Measurements from ENCODE around the gene DCAF15. TPM values are rescaled to one million over a fixed set of nuclear protein-coding genes. Genes with fewer than 3 reads are reported as not detected.

The DCAF15 gene
- total RNA-seq, 2 donors from 2014 or later, result 7.0 to 20.4 TPM

DNA sequence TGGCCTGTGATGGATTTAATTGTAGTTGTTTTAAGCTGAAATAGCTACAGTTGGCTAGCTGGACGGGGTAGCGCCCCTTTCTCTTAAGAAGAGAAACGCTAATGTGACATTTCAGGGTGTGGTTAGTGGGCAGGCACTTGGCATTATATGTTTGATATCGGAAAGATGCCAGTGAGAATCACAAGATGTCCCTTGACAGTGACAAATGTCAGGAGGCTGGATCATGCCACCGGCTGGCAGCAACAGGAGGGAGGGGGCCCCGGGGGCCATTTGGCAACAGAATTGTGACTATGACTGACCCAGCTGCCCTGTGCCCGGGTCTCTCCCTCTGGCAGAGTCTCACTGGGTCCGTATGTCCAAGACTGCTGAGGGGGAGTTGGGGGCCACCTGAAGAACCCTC lies 4.7 kb downstream of the DCAF15 start:
- ATAC-seq, result no peak
- H3K9me3 ChIP-seq, result no peaks in the 10 kb centered on the region
- intact Hi-C loops (cut with DNase I), result no loop called here
- peaks cover 6 to 9% of the 10 kb centered on the region in 2 donors for H3K36me3 ChIP-seq (replicated peaks in 1 of 2; ENCODE audit: insufficient read depth in 1 of 2, low read depth in 2 of 2)
- H3K27ac ChIP-seq, result no peak overlapping the region
- H3K4me3 ChIP-seq, result no peak overlapping the region
- no peaks in the 10 kb centered on the region for H3K27me3 ChIP-seq
- DNase-seq, result no peak
- TF ChIP-seq, protein P1, sequence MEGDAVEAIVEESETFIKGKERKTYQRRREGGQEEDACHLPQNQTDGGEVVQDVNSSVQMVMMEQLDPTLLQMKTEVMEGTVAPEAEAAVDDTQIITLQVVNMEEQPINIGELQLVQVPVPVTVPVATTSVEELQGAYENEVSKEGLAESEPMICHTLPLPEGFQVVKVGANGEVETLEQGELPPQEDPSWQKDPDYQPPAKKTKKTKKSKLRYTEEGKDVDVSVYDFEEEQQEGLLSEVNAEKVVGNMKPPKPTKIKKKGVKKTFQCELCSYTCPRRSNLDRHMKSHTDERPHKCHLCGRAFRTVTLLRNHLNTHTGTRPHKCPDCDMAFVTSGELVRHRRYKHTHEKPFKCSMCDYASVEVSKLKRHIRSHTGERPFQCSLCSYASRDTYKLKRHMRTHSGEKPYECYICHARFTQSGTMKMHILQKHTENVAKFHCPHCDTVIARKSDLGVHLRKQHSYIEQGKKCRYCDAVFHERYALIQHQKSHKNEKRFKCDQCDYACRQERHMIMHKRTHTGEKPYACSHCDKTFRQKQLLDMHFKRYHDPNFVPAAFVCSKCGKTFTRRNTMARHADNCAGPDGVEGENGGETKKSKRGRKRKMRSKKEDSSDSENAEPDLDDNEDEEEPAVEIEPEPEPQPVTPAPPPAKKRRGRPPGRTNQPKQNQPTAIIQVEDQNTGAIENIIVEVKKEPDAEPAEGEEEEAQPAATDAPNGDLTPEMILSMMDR (IDR thresholded peaks at IDR 0.05), result no peak
- TF ChIP-seq POLR2A (IDR thresholded peaks at IDR 0.05), result no peak
- peaks cover 11% of the 10 kb centered on the region for H3K4me1 ChIP-seq
- WGBS, 2 donors, result 72 to 79% methylated on average over 8 of the region's 8 CpGs

DNA sequence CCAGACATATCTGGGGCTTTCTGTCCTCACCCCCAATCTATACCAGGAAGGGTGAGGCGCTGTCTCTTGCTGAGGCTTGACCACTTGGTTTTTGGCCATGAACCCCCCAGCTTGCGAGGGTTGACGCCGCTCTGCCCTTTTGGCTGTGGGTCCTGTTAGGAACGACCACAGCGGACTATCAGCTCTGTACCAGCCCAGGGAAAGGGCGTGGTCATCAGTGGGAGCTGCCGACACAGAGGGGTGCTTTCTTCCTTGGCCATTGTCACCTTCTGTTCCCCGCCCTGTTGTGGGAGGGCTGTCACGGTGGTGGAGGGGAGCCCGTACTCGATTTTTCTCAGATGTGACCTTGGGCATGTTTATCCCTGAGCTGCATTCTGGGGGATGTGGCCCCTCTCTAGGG lies 5.7 kb downstream of the DCAF15 start:
- no peak for TF ChIP-seq POLR2A (IDR thresholded peaks at IDR 0.05)
- TF ChIP-seq, protein P1 (IDR thresholded peaks at IDR 0.05), result no peak
- no peak overlapping the region for H3K27ac ChIP-seq
- H3K27me3 ChIP-seq, result no peaks in the 10 kb centered on the region
- peaks cover 9% of the 10 kb centered on the region for H3K4me1 ChIP-seq
- H3K4me3 ChIP-seq, result no peak overlapping the region
- peaks cover 6 to 9% of the 10 kb centered on the region in 2 donors for H3K36me3 ChIP-seq (replicated peaks in 1 of 2; ENCODE audit: insufficient read depth in 1 of 2, low read depth in 2 of 2)
- ATAC-seq, result no peak
- DNase-seq, result no peak
- 77 to 78% methylated on average over 8 to 12 of the region's 12 CpGs for WGBS, 2 donors
- intact Hi-C loops (cut with DNase I), result no loop called here
- no peaks in the 10 kb centered on the region for H3K9me3 ChIP-seq

DNA sequence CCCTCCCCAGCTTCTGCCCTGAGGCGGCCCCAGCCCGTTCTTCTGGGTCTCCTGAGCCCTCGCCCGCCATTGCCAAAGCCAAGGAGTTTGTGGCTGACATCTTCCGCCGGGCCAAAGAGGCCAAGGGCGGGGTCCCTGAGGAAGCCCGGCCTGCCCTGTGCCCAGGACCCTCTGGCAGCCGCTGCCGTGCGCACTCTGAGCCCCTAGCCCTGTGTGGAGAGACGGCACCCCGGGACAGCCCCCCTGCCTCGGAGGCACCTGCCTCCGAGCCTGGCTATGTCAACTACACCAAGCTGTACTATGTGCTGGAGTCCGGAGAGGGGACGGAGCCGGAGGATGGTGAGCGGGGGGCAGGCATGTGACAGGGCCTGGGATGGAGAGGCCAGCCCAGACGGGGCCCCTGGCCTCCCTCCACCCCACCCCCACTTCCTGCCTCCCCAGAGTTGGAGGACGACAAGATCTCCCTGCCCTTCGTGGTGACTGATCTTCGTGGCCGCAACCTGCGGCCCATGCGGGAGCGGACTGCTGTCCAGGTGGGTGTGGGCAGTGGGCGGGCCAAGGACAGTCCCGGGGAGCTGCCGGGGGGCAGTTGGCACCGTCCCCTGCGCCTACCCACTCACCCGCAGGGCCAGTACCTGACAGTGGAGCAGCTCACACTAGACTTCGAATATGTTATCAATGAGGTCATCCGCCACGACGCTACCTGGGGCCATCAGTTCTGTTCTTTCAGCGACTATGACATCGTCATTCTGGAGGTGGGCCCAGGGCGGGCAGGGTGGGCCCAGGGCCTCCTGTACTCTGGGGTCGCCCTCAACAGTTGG lies 7.0 kb downstream of the DCAF15 start:
- WGBS, 2 donors, result 88 to 92% methylated on average over 19 to 38 of the region's 41 CpGs
- intact Hi-C loops (cut with DNase I), result no loop called here
- H3K4me3 ChIP-seq, result no peak overlapping the region
- no peaks in the 10 kb centered on the region for H3K27me3 ChIP-seq
- no peak for DNase-seq
- H3K4me1 ChIP-seq, result no peaks in the 10 kb centered on the region
- peaks cover 6 to 9% of the 10 kb centered on the region in 2 donors for H3K36me3 ChIP-seq (replicated peaks in 1 of 2; ENCODE audit: insufficient read depth in 1 of 2, low read depth in 2 of 2)
- TF ChIP-seq, protein P1 (IDR thresholded peaks at IDR 0.05), result no peak
- no peak for TF ChIP-seq POLR2A (IDR thresholded peaks at IDR 0.05)
- H3K9me3 ChIP-seq, result no peaks in the 10 kb centered on the region
- H3K27ac ChIP-seq, result no peak overlapping the region
- no peak for ATAC-seq

DNA sequence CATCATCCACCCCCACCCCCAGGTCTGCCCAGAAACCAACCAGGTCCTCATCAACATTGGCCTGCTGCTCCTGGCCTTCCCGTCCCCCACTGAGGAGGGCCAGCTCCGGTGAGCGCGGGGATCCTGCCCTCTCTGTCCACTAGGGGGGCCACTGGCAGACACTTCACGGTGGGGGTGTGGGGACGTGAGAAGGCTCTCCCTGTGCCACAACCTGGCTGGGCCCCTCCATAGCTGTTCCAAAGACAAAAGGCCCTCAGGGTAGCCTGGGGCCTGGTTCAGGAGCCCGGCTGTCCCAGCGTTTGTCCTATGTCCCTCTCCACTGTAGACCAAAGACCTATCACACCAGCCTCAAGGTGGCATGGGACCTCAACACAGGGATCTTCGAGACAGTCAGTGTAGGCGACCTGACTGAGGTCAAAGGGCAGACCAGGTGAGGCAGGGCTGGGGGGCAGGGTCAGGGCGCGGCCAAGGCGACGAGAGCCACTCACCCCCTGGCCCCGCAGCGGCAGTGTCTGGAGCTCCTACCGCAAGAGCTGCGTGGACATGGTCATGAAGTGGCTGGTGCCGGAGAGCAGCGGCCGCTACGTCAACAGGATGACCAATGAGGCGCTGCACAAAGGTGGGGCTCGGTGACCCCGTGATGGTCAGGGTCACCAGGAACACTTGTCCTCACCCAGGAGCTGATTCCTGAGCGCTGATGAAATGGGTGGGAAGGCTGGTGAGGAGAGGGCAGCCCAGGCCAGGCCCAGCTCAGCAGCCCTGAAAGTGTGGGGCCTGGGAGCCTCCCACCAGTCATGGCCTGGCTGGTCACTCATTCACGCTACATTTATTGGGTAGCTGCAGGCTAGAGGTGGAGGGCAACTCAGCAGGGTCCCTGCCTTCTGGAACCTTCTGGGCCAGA lies 7.9 kb downstream of the DCAF15 start:
- H3K9me3 ChIP-seq, result no peaks in the 10 kb centered on the region
- peaks cover 6 to 12% of the 10 kb centered on the region in 2 donors for H3K36me3 ChIP-seq (replicated peaks in 1 of 2; ENCODE audit: insufficient read depth in 1 of 2, low read depth in 2 of 2)
- no peaks in the 10 kb centered on the region for H3K4me1 ChIP-seq
- intact Hi-C loops (cut with DNase I), result no loop called here
- 78 to 88% methylated on average over 16 to 27 of the region's 27 CpGs for WGBS, 2 donors
- ATAC-seq, result no peak
- no peak overlapping the region for H3K27ac ChIP-seq
- H3K27me3 ChIP-seq, result no peaks in the 10 kb centered on the region
- H3K4me3 ChIP-seq, result no peak overlapping the region
- no peak for DNase-seq
- TF ChIP-seq POLR2A (IDR thresholded peaks at IDR 0.05), result no peak
- TF ChIP-seq, protein P1 (IDR thresholded peaks at IDR 0.05), result peak in 4 of 7 experiments; percentile 10 to 26 (median 14)

Data from body of pancreas (tissue), 4 donors.